ENCODE data around the gene CDK2AP2. TPM values are rescaled to one million over a fixed set of nuclear protein-coding genes. Genes with fewer than 3 reads are reported as not detected.

Gene CDK2AP2
- total and polyA plus RNA-seq, 9 of the 15 experiments (the other 6 are each of a cell fraction or from before 2014, with no cell fraction given) = 4.4 to 47.4 (median 21.7) TPM

GRCh38 chr11:67507864-67508485, at the start of gene CDK2AP2 (continued):
- no peak for TF ChIP-seq POLR3G (IDR thresholded peaks at IDR 0.05; ENCODE audit: extremely low read depth, insufficient read length, insufficient replicate concordance)
- TF ChIP-seq SFPQ (IDR thresholded peaks at IDR 0.05; ENCODE audit: low read depth, low read length) = no peak
- peak; percentile 13; the same call in 1 of the 2 replicates for TF ChIP-seq ELF2 (CRISPR knock-in tag; IDR thresholded peaks at IDR 0.05)
- TF ChIP-seq TFAP4 (CRISPR knock-in tag; IDR thresholded peaks at IDR 0.05; ENCODE audit: borderline replicate concordance) = peak; percentile 72
- TF ChIP-seq HMGN3 (IDR thresholded peaks at IDR 0.05; ENCODE audit: borderline replicate concordance, extremely low read depth, insufficient read length, low read depth, low read length) = peak; percentile 2
- TF ChIP-seq XRCC4 (IDR thresholded peaks at IDR 0.05; ENCODE audit: extremely low read depth, insufficient read depth, insufficient read length) = no peak
- no peak for TF ChIP-seq ZNF695 (CRISPR knock-in tag; IDR thresholded peaks at IDR 0.05)
- TF ChIP-seq SAP30 (IDR thresholded peaks at IDR 0.05; ENCODE audit: borderline replicate concordance, insufficient read depth, low read depth, low read length, poor library complexity, severe bottlenecking) = peak; percentile 65
- TF ChIP-seq SMC3 (conservative IDR thresholded peaks at IDR 0.05; ENCODE audit: insufficient read depth, low read depth, low read length) = 0 out of 2 replicates have a peak, but pooled peaks have one; percentile 7
- no peak for TF ChIP-seq MTA1 (IDR thresholded peaks at IDR 0.05; ENCODE audit: borderline replicate concordance)
- peak in 1 of 2 experiments; percentile 81; a peak in 2 of 4 replicates for TF ChIP-seq HDAC1 (IDR thresholded peaks at IDR 0.05)
- no peak for TF ChIP-seq ZNF696 (CRISPR knock-in tag; conservative IDR thresholded peaks at IDR 0.05)
- TF ChIP-seq CBFB (CRISPR knock-in tag; IDR thresholded peaks at IDR 0.05) = no peak
- TF ChIP-seq SAFB2 (IDR thresholded peaks at IDR 0.05; ENCODE audit: borderline replicate concordance, low read depth, low read length, severe bottlenecking) = no peak
- no peak for TF ChIP-seq PCBP2 (IDR thresholded peaks at IDR 0.05; ENCODE audit: low read depth, low read length, poor library complexity, severe bottlenecking)
- no peak for TF ChIP-seq ZKSCAN8 (CRISPR knock-in tag; IDR thresholded peaks at IDR 0.05)
- no peak for TF ChIP-seq SNRNP70 (optimal IDR thresholded peaks at IDR 0.05; ENCODE audit: low read depth, low read length)
- TF ChIP-seq ZNF239 (CRISPR knock-in tag; IDR thresholded peaks at IDR 0.05) = no peak
- peak; percentile 61; the same call in 1 of the 2 replicates for TF ChIP-seq FOXJ2 (tag; IDR thresholded peaks at IDR 0.05)
- no peak for TF ChIP-seq SETDB1 (IDR thresholded peaks at IDR 0.05; ENCODE audit: low read length)
- no peak for TF ChIP-seq ZNF174 (CRISPR knock-in tag; IDR thresholded peaks at IDR 0.05)
- TF ChIP-seq ZNF263 (CRISPR knock-in tag; IDR thresholded peaks at IDR 0.05; ENCODE audit: borderline replicate concordance) = 0 out of 2 replicates have a peak, but pooled peaks have one; percentile 54
- TF ChIP-seq ZNF121 (CRISPR knock-in tag; conservative IDR thresholded peaks at IDR 0.05) = peak; percentile 82
- no peak for TF ChIP-seq TCF3 (CRISPR knock-in tag; IDR thresholded peaks at IDR 0.05)
- no peak for TF ChIP-seq NELFE (IDR thresholded peaks at IDR 0.05; ENCODE audit: insufficient read depth, insufficient read length)
- TF ChIP-seq ZBTB7A (IDR thresholded peaks at IDR 0.05; ENCODE audit: borderline replicate concordance, control insufficient read depth, low read depth, low read length) = peak; percentile 53; the same call in 1 of the 2 replicates
